Adipocyte (in vitro differentiated cells): ENCODE measurements around the gene OR4K17.
"Not testable (repeated sequence)": the region's sequence is repeated elsewhere in the genome, so short reads cannot be mapped to it uniquely, and the experiment has no call there.

ENCODE experiments used
- DNase-seq: peaks from one replicate; pipeline ENCODE4 v3.0.0-alpha.2; 2015; ENCODE audit warnings: low read depth
- H3K27me3 ChIP-seq: replicated peaks from 2 replicates; pipeline ENCODE4 v1.7.0; 2013; ENCODE audit warnings: mild to moderate bottlenecking, low read length, moderate library complexity; ENCODE audit not compliant: control insufficient read depth, insufficient read depth
- H3K36me3 ChIP-seq: 2 replicates; pipeline ENCODE4 v1.7.0; 2013; ENCODE audit warnings: low read length, mild to moderate bottlenecking, moderate library complexity; ENCODE audit not compliant: control insufficient read depth, insufficient read depth, severe bottlenecking
- H3K4me1 ChIP-seq: 2 replicates; pipeline ENCODE4 v1.7.0; 2013; ENCODE audit warnings: mild to moderate bottlenecking, low read length, moderate library complexity; ENCODE audit not compliant: control insufficient read depth, insufficient read depth
- H3K4me3 ChIP-seq: 2 replicates; pipeline ENCODE4 v1.7.0; 2013; ENCODE audit warnings: mild to moderate bottlenecking, low read length, moderate library complexity
- H3K9ac ChIP-seq: 2 replicates; pipeline ENCODE4 v1.7.0; 2013; ENCODE audit warnings: mild to moderate bottlenecking, low read length, moderate library complexity
- H3K9me3 ChIP-seq: 2 replicates; pipeline ENCODE4 v1.7.0; 2013; ENCODE audit warnings: mild to moderate bottlenecking, low read length, moderate library complexity; ENCODE audit not compliant: control insufficient read depth

OR4K17 gene, protein sequence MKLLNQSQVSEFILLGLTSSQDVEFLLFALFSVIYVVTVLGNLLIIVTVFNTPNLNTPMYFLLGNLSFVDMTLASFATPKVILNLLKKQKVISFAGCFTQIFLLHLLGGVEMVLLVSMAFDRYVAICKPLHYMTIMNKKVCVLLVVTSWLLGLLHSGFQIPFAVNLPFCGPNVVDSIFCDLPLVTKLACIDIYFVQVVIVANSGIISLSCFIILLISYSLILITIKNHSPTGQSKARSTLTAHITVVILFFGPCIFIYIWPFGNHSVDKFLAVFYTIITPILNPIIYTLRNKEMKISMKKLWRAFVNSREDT

DNA sequence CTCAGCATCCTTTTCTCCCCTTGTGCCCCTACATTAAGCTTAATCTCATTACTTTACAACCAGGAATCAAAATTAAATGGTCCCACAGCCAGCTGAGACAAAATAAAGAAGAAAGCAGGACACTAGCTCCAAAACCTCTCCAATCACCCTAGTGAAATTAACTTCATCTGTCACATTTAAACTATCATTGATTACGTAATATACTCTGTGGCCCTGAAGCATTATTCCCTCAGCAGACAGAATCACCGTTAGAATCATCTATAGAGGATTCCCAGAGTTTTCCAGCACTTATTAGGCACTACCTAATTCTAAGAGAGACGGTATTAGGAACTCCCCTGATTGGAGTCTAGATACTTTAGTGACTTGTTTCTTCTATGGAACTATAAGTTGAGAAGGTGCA is at the start of gene OR4K17:
Gene OR4K17 (plus strand): TSS at position 302 of the 400 bp plus-strand sequence. CDS start 6,761 bp downstream, outside the sequence.
- Histone ChIP-seq H3K9ac (no peak within 1 kb of the TSS), H3K36me3 (no peaks in the 10 kb centered on the region), H3K4me1 (no peaks in the 10 kb centered on the region), H3K27me3 (no peaks in the 10 kb centered on the region), H3K9me3 (no peaks in the 10 kb centered on the region), H3K4me3 (no peak within 1 kb of the TSS)
- no peak for DNase-seq

DNA sequence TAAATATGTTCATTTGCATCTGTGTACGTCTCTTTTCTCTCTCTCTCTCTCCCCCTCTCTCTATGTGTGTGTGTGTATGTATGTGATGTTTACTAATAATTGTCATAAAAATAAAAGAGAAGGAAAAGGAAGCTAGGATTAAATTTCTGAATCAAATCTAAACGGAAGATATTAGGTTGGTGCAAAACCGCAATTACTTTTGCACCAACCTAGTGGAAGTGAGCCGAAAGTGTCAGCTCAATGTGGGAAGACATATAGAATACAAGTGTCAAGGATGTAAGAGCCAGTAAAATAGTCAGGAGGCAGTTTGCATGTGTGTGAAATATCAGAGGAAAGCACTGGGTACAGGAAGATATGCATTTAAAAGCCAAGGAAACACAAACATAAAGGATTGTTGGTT is 18.5 kb upstream of the OR4K17 start:
- H3K4me3 ChIP-seq: no peak overlapping the region
- no peaks in the 10 kb centered on the region for H3K4me1 ChIP-seq
- H3K36me3 ChIP-seq: no peaks in the 10 kb centered on the region
- no peaks in the 10 kb centered on the region for H3K9me3 ChIP-seq
- H3K27me3 ChIP-seq: no peaks in the 10 kb centered on the region
- no peak for DNase-seq
- H3K9ac ChIP-seq: no peak overlapping the region

DNA sequence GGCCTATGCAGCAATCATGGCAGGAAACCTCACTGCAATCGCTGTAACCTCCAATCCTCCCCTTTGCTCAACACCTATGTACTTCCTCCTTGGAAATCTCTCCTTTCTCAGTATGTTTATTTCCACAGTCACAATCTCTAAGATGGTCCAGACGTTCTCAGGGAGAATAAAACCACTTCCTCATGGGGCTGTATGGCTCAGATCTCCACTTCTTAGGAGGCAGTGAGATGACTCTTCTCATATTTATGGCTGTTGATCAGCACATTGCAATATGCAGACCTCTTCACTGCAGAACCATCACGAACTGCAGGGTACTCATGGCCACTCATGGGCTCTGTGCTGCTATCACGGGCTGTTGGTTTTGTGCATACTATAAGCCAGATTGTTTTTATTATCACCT is 17.1 kb upstream of the OR4K17 start:
- no peaks in the 10 kb centered on the region for H3K36me3 ChIP-seq
- DNase-seq: no peak
- no peaks in the 10 kb centered on the region for H3K9me3 ChIP-seq
- H3K27me3 ChIP-seq: no peaks in the 10 kb centered on the region
- no peak overlapping the region for H3K9ac ChIP-seq
- no peak overlapping the region for H3K4me3 ChIP-seq
- H3K4me1 ChIP-seq: no peaks in the 10 kb centered on the region

DNA sequence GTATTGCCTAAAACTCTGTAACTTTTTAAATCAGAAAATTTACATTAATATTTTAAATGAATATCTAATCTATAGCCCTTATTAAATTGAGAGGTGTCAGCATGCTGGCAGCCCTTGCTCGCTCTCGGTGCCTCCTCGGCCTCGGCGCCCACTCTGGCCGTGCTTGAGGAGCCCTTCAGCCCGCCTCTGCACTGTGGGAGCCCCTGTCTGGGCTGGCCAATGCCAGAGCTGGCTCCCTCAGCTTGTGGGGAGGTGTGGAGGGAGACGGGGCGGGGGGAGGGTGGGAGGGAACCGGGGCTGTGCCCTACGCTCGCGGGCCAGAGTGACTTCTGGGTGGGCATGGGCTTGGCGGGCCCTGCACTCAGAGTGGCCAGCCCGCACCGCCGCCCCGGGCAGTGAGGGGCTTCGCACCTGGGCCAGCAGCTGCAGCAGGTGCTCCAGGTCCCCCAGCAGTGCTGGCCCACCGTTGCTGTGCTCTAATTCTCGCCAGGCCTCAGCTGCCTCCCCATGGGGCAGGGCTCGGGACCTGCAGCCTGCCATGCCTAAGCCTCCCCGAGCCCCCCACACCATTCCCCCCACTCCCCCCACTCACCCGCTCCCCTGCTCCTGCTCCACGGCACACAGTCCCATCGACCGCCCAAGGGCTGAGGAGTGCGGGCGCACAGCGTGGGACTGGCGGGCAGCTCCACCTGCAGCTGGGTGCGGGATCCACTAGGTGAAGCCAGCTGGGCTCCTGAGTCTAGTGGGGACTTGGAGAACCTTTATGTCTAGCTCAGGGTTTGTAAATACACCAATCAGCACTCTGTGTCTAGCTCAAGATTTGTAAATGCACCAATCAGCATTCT is 11.4 kb upstream of the OR4K17 start:
- H3K4me3 ChIP-seq, DNase-seq, H3K27me3 ChIP-seq, H3K36me3 ChIP-seq, H3K9me3 ChIP-seq, H3K9ac ChIP-seq, H3K4me1 ChIP-seq: not testable (repeated sequence)

DNA sequence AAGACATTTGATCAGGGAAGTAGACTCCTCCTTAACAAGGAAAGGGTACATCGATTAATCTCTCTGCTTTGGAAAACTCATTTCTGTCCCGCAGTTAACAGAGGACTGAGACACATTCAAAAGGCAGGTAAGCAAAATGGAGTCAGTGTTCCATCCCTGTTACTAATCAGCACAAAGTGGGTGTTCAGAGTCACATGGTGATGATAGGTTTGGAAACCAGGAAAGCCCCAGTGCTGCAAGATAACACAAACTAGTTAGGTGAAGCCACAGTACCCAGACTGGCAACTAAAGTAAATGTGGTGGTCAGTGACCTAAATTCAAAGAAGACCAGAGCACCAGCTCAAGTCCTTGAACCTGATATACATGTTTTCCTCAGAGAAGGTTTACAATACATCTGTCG is 1.8 kb downstream of the OR4K17 start:
- no peaks in the 10 kb centered on the region for H3K36me3 ChIP-seq
- H3K4me1 ChIP-seq: no peaks in the 10 kb centered on the region
- H3K4me3 ChIP-seq: no peak overlapping the region
- no peak for DNase-seq
- H3K9me3 ChIP-seq: peaks cover 1% of the 10 kb centered on the region
- no peaks in the 10 kb centered on the region for H3K27me3 ChIP-seq
- H3K9ac ChIP-seq: no peak overlapping the region

DNA sequence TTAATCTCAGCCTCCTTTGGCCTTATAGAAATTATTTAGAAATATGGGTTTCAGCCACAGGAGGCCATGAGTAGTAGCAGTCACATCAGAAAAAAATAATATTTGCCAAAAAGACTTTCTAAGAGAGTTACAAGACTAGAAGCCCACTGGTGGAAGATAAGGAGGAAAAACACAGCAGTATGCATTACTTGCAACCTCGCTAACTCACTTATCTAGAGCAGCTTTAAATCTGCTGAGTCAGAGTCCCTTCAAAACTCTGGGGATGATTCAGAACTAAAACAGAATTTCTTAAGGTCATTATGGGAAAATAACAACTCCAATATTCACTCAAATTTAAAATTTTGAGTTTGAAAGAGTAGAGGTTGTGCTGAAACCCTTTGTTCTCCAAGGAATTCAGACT is 6.2 kb downstream of the OR4K17 start:
- H3K4me3 ChIP-seq: no peak overlapping the region
- no peaks in the 10 kb centered on the region for H3K36me3 ChIP-seq
- H3K27me3 ChIP-seq: no peaks in the 10 kb centered on the region
- peaks cover 18% of the 10 kb centered on the region for H3K9me3 ChIP-seq
- DNase-seq: no peak
- no peaks in the 10 kb centered on the region for H3K4me1 ChIP-seq
- no peak overlapping the region for H3K9ac ChIP-seq

DNA sequence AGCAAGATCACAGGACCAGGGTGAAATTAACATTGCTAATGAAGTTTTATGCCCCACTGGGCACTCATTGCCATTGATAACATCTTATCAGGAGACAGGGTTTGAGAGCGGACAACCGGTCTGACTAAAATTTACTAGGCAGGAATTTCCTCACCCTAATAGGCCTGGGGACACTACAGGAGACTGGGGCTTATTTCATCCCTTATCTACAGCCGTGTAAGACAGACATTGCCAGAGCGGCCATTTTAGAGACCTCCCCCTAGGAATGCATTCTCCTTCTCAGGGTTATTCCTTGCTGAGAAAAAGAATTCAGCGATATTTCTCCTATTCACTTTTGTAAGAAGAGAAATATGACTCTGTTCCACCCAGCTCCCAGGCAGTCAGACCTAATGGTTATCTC is 8.3 kb downstream of the OR4K17 start:
- peaks cover 18% of the 10 kb centered on the region for H3K9me3 ChIP-seq
- no peaks in the 10 kb centered on the region for H3K27me3 ChIP-seq
- H3K4me3 ChIP-seq: no peak overlapping the region
- no peaks in the 10 kb centered on the region for H3K36me3 ChIP-seq
- no peak overlapping the region for H3K9ac ChIP-seq
- H3K4me1 ChIP-seq: no peaks in the 10 kb centered on the region
- no peak for DNase-seq

DNA sequence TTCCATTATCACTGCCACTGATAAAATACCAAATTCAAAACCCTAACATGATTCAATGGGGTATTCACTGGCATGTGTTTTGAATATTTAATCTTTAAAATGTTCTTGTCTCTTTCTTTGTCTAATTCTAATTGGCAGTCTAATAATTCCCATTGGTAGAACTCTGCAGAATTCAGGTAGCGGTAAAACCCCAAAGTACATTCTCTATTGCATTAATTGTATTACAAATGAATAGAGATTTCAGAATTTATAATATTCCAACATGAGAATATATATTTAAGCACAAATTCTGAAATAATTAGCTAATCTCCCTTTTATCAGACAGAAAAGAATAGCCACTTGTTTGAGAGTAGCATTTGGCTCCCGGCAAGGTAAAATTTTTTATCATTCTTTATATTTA is 28.0 kb downstream of the OR4K17 start, which contains the start of gene OR4N5:
Gene OR4N5 (plus strand): TSS at position 301 of the 400 bp plus-strand sequence. CDS start 4,916 bp downstream, outside the sequence.
- H3K36me3 ChIP-seq: no peaks in the 10 kb centered on the region
- no peak for DNase-seq
- no peaks in the 10 kb centered on the region for H3K27me3 ChIP-seq
- H3K4me1 ChIP-seq: no peaks in the 10 kb centered on the region
- H3K9me3 ChIP-seq: no peaks in the 10 kb centered on the region
- no peak within 1 kb of the TSS for H3K9ac ChIP-seq
- H3K4me3 ChIP-seq: no peak within 1 kb of the TSS

DNA sequence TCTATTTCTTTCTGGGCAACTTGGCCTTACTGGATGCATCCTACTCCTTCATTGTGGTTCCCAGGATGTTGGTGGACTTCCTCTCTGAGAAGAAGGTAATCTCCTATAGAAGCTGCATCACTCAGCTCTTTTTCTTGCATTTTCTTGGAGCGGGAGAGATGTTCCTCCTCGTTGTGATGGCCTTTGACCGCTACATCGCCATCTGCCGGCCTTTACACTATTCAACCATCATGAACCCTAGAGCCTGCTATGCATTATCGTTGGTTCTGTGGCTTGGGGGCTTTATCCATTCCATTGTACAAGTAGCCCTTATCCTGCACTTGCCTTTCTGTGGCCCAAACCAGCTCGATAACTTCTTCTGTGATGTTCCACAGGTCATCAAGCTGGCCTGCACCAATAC is 33.4 kb downstream of the OR4K17 start:
- DNase-seq: no peak
- H3K27me3 ChIP-seq: no peaks in the 10 kb centered on the region

DNA sequence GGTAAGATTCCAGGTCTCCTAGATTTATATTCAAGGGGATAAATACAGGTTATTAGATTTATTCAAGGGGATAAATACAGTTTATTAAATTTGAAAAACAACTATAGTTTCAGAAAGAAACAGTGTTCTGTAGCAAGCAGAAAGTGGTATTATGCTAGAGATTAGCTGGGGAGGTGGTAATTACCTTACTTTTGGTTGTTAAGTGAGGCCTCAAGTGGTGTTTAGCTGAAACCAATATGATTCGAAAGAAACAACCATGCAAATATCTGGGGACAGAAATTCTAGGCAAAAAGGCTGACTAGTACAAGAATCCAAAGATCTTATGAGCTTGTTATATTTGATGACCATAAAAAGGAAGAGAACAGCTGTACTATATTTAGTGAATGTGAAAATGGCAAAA is 34.3 kb downstream of the OR4K17 start:
- no peak for DNase-seq
- no peaks in the 10 kb centered on the region for H3K27me3 ChIP-seq
- H3K9ac ChIP-seq: no peak overlapping the region
- no peaks in the 10 kb centered on the region for H3K9me3 ChIP-seq
- no peaks in the 10 kb centered on the region for H3K36me3 ChIP-seq
- no peaks in the 10 kb centered on the region for H3K4me1 ChIP-seq
- no peak overlapping the region for H3K4me3 ChIP-seq

More for the DNA sequence above, 33.4 kb downstream of the OR4K17 start:
- Histone ChIP-seq H3K4me1 (no peaks in the 10 kb centered on the region), H3K9me3 (no peaks in the 10 kb centered on the region), H3K9ac (no peak overlapping the region), H3K4me3 (no peak overlapping the region), H3K36me3 (no peaks in the 10 kb centered on the region)

DNA sequence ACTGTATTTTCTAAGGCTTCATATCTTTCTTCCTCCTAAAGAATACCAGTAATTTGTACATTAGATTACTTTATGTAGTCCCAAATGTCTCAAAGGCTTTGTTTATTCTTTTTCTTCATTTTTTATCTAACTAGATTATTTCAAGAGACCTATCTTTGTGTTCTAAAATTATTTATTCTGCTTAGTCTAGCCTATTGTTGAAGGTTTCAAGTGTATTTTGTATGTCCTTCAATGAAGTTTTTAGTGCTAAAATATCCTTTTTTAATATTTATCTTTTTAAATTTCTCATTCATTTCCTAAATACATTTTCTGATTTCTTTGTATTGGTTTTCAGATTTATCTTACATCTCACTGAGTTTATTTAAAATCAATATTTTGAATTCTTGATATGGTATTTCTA is 53.9 kb downstream of the OR4K17 start:
- Histone ChIP-seq H3K27me3 (no peaks in the 10 kb centered on the region), H3K9me3 (peaks cover 17% of the 10 kb centered on the region), H3K36me3 (no peaks in the 10 kb centered on the region), H3K4me1 (no peaks in the 10 kb centered on the region), H3K4me3 (no peak overlapping the region), H3K9ac (no peak overlapping the region)
- DNase-seq: no peak
